Measurements from ENCODE around the gene TCP11.
A peak's percentile ranks its signal among the peaks of the same experiment; 100 is the strongest.

The TCP11 gene

DNA sequence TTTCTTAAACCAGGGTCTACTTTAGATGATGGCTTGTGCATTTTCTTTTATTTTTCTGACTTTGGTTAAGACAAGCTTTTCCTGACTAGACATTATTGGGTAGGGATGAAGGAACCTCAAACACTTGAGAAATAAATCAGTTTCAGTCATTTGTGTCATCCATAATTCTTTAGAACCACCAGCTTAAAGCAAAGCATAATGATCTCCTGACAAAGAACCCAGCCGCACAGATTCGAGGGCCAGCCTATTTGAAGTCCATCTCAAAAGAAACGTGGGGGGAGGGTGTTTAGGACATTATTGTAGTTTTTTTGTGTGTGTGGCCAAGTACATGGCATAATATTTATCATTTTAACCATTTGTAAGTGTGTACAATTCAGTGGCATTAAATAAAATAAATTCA, 6.3 kb upstream of the TCP11 start:
- H3K27me3 ChIP-seq = no peaks in the 10 kb centered on the region
- H3K9me3 ChIP-seq = no peaks in the 10 kb centered on the region
- no peak for DNase-seq
- TF ChIP-seq, protein P1, sequence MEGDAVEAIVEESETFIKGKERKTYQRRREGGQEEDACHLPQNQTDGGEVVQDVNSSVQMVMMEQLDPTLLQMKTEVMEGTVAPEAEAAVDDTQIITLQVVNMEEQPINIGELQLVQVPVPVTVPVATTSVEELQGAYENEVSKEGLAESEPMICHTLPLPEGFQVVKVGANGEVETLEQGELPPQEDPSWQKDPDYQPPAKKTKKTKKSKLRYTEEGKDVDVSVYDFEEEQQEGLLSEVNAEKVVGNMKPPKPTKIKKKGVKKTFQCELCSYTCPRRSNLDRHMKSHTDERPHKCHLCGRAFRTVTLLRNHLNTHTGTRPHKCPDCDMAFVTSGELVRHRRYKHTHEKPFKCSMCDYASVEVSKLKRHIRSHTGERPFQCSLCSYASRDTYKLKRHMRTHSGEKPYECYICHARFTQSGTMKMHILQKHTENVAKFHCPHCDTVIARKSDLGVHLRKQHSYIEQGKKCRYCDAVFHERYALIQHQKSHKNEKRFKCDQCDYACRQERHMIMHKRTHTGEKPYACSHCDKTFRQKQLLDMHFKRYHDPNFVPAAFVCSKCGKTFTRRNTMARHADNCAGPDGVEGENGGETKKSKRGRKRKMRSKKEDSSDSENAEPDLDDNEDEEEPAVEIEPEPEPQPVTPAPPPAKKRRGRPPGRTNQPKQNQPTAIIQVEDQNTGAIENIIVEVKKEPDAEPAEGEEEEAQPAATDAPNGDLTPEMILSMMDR (IDR thresholded peaks at IDR 0.05) = no peak
- H3K4me3 ChIP-seq = no peak overlapping the region
- peak overlapping the region in 1 of 2 donors; percentile 44 for H3K27ac ChIP-seq
- H3K4me1 ChIP-seq = peaks cover 0 to 39% (median 16%) of the 10 kb centered on the region in 4 donors
- H3K36me3 ChIP-seq = no peaks in the 10 kb centered on the region
- intact Hi-C loops (cut with DNase I; ENCODE audit: low total_unique reads) = loop anchor here (2.0 kb wide), 1 partner anchor 57 kb away; no protein-coding TSS in a partner anchor

DNA sequence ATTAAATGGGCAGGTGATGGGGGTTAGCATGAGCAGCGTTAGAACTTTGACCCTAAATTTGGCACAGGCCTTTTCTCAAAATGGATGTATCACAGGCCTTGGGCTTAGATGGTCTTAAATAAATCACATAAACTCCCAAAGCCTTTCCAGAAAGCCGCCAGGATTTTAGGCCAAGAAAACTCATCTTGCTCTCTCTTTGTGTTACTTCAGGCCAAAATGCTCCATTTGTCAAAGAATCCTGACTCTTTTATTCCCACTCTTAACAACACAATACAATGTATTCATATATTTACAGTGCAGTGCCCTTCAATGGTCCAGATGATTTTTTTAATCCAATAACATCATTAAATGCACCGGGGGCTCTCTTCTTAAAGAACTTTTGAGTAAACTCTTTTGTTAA, 5.9 kb upstream of the TCP11 start:
- Histone ChIP-seq H3K27me3 (no peaks in the 10 kb centered on the region), H3K36me3 (no peaks in the 10 kb centered on the region), H3K9me3 (no peaks in the 10 kb centered on the region), H3K27ac (peak overlapping the region in 1 of 2 donors; percentile 29), H3K4me1 (peaks cover 0 to 34% (median 16%) of the 10 kb centered on the region in 4 donors), H3K4me3 (no peak overlapping the region)
- intact Hi-C loops (cut with DNase I; ENCODE audit: low total_unique reads) = loop anchor here (2.0 kb wide), 1 partner anchor 58 kb away; no protein-coding TSS in a partner anchor
- TF ChIP-seq, protein P1 (IDR thresholded peaks at IDR 0.05) = no peak
- DNase-seq = no peak

DNA sequence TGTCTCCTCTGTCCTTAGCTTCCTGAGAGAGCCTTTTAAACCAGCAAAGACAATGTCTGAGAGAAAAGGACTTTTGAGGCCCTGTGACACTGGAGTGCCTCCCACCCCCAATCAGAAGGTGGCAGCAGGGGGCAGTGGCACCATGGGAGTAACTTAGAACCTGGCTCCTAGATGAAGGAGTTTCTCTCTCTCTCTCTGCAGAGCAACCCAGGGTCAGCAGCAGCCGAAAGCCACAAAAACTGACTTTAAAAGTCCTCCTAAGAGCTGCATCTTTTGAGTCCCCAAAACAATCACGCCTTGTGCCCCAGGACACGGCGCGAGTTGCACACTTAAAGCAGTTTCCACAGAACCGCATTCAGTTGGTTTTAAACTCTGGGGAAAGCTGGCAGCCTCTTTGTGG, 5.3 kb upstream of the TCP11 start:
- H3K4me1 ChIP-seq = peaks cover 0 to 29% (median 14%) of the 10 kb centered on the region in 4 donors
- peak overlapping the region in 1 of 2 donors; percentile 29 for H3K27ac ChIP-seq
- TF ChIP-seq, protein P1 (IDR thresholded peaks at IDR 0.05) = peak; percentile 79 to 80
- peak; percentile 41 to 80 for DNase-seq
- no peaks in the 10 kb centered on the region for H3K27me3 ChIP-seq
- no peaks in the 10 kb centered on the region for H3K9me3 ChIP-seq
- H3K4me3 ChIP-seq = no peak overlapping the region
- intact Hi-C loops (cut with DNase I; ENCODE audit: low total_unique reads) = loop anchor here (2.0 kb wide), 1 partner anchor 58 kb away; no protein-coding TSS in a partner anchor
- H3K36me3 ChIP-seq = no peaks in the 10 kb centered on the region

DNA sequence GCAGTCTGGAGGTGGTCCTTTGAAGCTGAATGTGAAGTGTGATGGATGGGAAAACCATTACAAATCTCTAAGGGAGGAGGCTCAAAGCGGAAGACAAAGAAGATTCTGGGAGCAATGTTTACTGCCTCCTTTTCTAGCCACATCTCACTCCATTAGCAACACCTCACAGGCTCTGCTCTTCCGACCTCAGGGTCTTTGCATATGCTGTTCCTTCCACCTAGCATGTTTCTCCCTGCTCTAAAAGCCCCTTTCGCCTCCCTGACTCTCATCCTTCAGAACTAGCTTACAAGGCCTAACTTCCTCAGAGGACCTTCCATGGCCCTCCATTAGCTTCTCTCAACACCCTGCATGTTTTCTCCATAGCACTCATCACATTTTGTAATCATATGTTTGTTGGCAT, 4.6 kb upstream of the TCP11 start:
- Histone ChIP-seq H3K27ac (no peak overlapping the region), H3K36me3 (no peaks in the 10 kb centered on the region), H3K4me1 (peaks cover 0 to 30% (median 18%) of the 10 kb centered on the region in 4 donors), H3K4me3 (no peak overlapping the region), H3K9me3 (no peaks in the 10 kb centered on the region), H3K27me3 (peaks cover 0 to 5% of the 10 kb centered on the region in 2 donors)
- no peak for DNase-seq
- TF ChIP-seq, protein P1 (IDR thresholded peaks at IDR 0.05) = no peak
- intact Hi-C loops (cut with DNase I; ENCODE audit: low total_unique reads) = loop anchor here (2.0 kb wide), 2 partner anchors 59 to 95 kb away; no protein-coding TSS in a partner anchor

DNA sequence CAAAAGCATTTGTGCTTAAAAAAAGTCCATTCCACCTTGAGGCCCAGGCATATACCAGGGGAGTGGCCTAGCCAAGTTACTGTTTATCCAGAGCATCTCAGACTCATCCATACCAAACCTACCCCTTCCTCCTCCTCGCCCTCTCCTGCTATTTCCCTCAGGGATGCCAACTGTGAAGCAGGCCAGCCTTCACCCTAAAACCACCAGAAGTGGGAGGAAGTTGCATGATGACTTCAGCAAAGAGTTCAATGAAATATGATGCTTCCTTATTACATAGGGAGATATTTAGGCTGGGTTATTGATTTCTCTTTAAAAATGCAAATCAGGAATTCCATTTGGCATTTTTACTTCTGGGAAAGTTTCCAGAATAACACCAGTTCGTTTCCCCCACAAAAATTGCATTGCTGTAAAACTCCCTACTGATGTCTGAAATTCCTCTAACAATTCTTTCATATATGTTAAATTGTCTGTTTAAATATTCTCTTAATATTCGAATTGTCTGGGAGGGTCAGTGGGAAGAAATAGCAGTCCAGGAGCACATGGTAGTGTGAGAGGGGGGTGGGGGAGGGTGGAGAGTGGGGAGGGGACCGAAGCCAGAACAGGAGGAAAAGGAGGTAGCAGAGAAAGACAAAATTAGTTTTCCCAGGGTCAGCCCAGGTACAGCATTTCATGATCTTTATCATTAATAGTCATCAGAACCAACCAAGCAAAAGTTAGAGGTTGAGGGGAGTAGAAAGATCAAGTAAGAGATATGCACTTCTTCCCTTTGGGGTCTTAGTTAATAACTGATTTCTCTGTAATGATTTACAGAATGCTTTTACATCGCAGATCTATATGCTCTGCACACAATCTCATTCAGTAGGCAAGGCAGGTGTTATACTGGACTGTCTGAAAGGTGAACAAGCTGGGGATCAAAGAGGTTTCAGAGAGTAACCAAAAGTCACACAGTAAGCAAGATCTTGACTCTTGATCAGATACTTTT, 1.7 kb upstream of the TCP11 start:
- H3K4me1 ChIP-seq = peaks cover 0 to 23% (median 11%) of the 10 kb centered on the region in 4 donors
- peaks cover 0 to 9% of the 10 kb centered on the region in 2 donors for H3K27me3 ChIP-seq
- intact Hi-C loops (cut with DNase I; ENCODE audit: low total_unique reads) = no loop called here
- no peaks in the 10 kb centered on the region for H3K36me3 ChIP-seq
- TF ChIP-seq, protein P1 (IDR thresholded peaks at IDR 0.05) = no peak
- H3K9me3 ChIP-seq = no peaks in the 10 kb centered on the region
- H3K27ac ChIP-seq = no peak overlapping the region
- H3K4me3 ChIP-seq = no peak overlapping the region
- no peak for DNase-seq

Data from tibial artery (tissue), 4 donors.